Epithelial cell of proximal tubule (primary cell): Measurements from ENCODE around the gene THAP7. TPM values are rescaled to one million over a fixed set of nuclear protein-coding genes. Genes with fewer than 3 reads are reported as not detected.
A peak's percentile ranks its signal among the peaks of the same experiment; 100 is the strongest.
"Not testable (repeated sequence)": the region's sequence is repeated elsewhere in the genome, so short reads cannot be mapped to it uniquely, and the experiment has no call there.

Experiments
- DNase-seq: peaks from one replicate; pipeline ENCODE4 v3.0.0-alpha.2; 2011; ENCODE audit warnings: low read depth
- H3K4me3 ChIP-seq: 2 replicates; pipeline ENCODE4 v1.5.1; 2011; ENCODE audit warnings: low read depth, mild to moderate bottlenecking, low read length
- total RNA-seq: library from RNA; depleted of rRNA; stranded (reverse); fragments of >200 nt; gene quantifications from 2 replicates; pipeline ENCODE4 v1.2.3, GENCODE V29; 2015
- TF ChIP-seq, protein P1 (sequence below): conservative IDR thresholded peaks from 2 replicates; pipeline ENCODE4 v1.5.1; 2012; ENCODE audit warnings: low read depth, mild to moderate bottlenecking, low read length

THAP7 gene
- total RNA-seq, 1 donor from 2014 or later: 24.6 TPM

DNA sequence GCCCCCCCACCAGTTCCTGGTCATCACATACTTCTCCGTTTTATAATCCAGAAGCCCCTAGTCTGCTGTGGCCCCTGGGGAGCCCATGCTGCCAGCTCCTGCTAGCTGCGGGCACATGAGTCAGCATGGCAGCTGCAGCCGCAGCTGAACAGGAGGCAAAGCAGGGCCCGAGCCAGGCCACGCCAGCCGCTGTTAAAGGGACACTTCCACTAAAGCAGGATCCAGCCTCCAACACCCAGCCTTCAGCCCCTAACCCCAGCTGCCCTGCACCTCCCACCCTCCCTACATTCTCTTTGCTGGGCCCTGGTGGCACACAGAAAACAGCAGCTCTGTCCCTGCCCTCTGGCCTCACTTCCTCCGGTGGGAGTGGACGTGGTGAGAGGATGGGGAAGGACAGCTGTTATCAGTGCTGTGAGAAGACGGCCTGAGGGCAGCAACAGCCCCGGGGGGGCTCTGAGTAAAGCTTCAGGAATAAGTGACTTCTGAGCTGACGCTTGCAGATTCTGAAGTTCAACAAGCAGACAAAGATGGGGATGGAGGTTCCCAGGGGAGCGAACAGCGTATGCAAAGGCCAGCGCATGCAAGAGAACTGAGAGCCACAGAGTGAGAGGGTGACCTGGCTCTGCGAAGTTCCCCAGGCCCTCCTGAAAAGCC lies 43.1 kb upstream of the THAP7 start:
- no peak for DNase-seq
- peak overlapping the region; percentile 28 for H3K4me3 ChIP-seq
- TF ChIP-seq, protein P1, sequence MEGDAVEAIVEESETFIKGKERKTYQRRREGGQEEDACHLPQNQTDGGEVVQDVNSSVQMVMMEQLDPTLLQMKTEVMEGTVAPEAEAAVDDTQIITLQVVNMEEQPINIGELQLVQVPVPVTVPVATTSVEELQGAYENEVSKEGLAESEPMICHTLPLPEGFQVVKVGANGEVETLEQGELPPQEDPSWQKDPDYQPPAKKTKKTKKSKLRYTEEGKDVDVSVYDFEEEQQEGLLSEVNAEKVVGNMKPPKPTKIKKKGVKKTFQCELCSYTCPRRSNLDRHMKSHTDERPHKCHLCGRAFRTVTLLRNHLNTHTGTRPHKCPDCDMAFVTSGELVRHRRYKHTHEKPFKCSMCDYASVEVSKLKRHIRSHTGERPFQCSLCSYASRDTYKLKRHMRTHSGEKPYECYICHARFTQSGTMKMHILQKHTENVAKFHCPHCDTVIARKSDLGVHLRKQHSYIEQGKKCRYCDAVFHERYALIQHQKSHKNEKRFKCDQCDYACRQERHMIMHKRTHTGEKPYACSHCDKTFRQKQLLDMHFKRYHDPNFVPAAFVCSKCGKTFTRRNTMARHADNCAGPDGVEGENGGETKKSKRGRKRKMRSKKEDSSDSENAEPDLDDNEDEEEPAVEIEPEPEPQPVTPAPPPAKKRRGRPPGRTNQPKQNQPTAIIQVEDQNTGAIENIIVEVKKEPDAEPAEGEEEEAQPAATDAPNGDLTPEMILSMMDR: no peak

DNA sequence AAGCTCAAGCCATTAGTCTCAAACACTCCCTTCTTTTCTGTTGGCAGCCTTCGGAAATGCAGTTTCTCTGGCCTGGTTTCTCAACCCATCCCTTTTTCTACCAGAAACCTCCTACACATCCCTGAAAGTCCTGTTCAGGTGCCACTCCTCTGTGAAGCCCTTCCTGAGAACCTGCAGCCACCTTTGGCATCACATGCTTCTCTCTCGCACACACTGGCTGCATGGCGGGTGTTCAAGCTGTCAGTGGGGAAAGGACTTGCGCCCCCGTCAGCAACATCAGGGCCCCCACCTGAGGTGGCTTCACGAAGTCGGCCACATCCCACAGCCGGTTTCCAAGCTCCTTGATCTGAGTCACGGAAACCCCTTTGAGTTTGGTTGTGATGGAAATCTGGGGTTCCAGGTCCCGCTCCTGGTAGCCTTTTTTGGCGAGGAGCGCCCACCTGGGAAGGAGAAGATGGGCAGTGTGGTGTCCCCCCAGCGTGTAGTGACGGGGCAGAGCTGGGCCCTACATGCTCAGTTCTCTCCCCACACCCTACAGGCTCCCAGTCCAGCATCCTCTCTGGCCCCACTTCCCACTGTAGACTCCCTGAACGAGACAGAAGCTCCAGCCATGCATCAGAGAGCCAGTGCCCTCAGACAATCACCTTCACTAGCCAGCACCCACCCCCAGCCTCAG lies 42.1 kb upstream of the THAP7 start:
- H3K4me3 ChIP-seq: no peak overlapping the region
- no peak for DNase-seq
- TF ChIP-seq, protein P1: no peak

DNA sequence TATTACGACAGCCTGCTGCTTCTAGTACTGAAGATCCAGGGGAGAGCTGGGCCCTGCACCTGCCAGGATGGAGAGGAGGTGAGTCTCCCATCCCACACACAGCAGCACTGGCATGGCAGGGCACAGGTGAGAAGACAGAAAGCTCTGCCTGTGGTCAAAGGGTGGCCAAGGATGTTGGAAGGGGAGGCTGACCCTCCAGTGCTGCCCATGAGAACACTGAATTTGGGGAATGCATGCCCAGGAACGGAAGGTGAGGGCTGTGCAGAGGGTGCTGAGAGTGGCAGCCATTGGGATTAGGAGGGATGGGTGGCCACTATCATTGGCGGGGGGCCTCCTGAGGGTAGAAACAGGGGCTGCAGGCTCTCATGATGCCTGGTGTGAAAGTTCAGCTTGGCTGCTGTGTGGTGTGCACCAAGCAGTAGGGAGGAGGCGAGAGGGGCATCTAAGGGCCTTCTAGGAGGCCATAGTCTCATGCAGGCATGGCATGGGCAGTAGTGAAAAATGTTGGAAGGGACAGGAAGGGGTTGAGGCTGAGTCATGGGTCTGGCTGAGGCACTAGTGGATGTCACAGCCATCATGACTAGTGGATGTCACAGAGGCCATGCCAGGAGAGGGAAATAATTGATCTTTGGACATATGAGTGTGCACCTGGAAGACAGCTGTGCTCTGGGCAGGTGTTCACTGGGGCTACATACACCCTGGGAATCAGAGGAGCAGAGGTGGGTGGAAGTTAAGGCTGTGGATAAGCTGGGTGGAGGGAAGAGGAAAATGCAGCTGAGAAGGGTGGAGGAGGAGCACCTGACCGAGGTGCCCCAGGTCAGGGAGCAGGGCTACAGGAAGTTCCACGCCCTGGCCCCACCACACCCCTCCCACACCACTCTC lies 41.3 kb upstream of the THAP7 start:
- no peak overlapping the region for H3K4me3 ChIP-seq
- DNase-seq: no peak
- TF ChIP-seq, protein P1: no peak

DNA sequence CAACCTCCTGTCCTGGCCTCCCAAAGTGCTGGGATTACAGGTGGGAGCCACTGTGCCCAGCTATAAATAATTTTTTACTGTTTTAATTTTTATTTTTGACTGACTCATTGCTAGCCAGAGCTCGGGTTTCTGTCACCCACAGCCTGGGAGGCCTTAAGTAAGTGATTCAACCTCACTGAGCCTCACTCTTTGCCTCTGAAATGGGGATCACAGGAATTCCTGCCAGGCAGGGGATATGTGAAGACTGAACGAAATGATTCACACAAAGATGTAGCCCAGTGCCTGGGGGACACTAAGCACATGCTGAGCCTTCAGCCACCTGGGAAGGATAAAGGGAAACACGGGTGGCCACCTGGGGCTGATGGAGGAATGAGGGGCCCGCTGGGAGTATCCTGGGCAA lies 40.0 kb upstream of the THAP7 start:
- no peak for DNase-seq

DNA sequence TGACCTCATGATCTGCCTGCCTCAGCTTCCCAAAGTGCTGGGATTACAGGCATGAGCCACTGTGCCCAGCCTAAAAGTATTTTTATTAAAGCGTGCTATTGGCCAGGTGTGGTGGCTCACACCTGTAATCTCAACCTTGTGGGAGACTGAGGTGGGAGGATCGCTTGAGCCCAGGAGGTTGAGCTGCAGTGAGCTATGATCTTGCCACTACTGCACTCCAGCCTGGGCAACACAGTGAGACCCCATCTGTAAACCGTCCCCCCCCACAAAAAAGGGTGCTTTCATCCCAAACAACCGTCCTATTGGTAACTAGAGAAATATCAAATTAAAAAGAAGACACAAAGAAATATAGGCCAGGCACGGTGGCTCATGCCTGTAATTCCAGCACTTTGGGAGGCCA lies 37.2 kb upstream of the THAP7 start:
- not testable (repeated sequence) for DNase-seq

More for the DNA sequence above, 40.0 kb upstream of the THAP7 start:
- H3K4me3 ChIP-seq: no peak overlapping the region
- TF ChIP-seq, protein P1: no peak

DNA sequence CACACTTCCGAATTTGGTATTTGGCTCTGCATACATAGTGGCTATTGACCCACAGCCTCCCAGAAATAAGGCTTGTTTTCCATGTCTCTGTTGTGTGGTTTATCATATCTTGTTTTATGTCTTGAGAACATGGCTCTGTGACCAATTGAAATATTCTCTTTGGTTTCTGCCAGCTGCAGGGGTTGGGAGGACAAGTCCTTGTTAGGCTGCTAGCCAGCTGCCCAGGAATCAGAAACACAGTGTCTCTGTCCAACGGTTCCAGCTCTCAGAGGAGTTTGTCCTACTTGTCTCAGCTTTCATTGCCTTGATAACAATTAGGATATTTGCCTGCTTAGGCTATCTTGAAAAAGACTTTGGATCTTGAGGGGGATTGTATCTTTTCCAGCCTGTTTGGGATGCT lies 36.5 kb upstream of the THAP7 start:
- TF ChIP-seq, protein P1: no peak
- DNase-seq: no peak
- H3K4me3 ChIP-seq: no peak overlapping the region

More for the DNA sequence above, 37.2 kb upstream of the THAP7 start:
- H3K4me3 ChIP-seq: not testable (repeated sequence)

DNA sequence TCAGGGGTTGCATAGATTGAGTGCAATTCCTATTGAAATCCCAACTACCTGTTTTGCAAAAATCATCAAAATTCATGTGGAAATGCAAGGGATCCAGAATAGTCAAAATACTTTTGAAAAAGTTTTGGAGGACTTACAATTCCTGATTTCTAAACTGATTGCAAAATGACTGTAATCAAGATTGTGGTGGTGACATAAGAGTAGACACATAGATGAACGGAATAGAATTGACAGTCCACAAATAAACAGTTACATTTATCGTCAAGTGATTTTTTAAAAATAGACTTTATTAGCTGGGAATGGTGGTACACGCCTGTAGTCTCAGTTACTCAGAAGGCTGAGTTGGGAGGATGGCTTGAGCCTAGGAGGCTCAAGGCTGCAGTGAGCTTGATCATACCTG lies 33.1 kb upstream of the THAP7 start:
- H3K4me3 ChIP-seq: no peak overlapping the region
- DNase-seq: no peak
- TF ChIP-seq, protein P1: no peak
